LNCaP clone FGC (cell line): ENCODE data around the gene UBA3.

Source experiments
- DNase-seq: peaks from one replicate; pipeline ENCODE4 v3.0.0-alpha.2; 2011; ENCODE audit warnings: low read depth
- H3K4me3 ChIP-seq: 2 replicates; pipeline ENCODE4 v1.5.1; 2011; ENCODE audit warnings: mild to moderate bottlenecking, low read depth, low read length, control low read depth
- CTCF ChIP-seq: IDR thresholded peaks from 2 replicates; pipeline ENCODE4 v1.5.1; 2012; ENCODE audit warnings: mild to moderate bottlenecking; ENCODE audit not compliant: control insufficient read depth, insufficient read depth; ENCODE audit errors: extremely low read depth

UBA3 gene

GRCh38 chr3:69009559-69010410, 70.4 kb downstream of the UBA3 start:
- TF ChIP-seq CTCF: no peak
- H3K4me3 ChIP-seq: no peak overlapping the region
- DNase-seq: no peak

GRCh38 chr3:69008980-69009379, 71.2 kb downstream of the UBA3 start:
- no peak for TF ChIP-seq CTCF
- no peak for DNase-seq
- no peak overlapping the region for H3K4me3 ChIP-seq

- H3K4me3 ChIP-seq: no peak overlapping the region
- no peak for TF ChIP-seq CTCF
- DNase-seq: no peak
These were observed 74.2 kb downstream of the UBA3 start for GRCh38 chr3:69005791-69006482.

- DNase-seq: no peak
- H3K4me3 ChIP-seq: no peak overlapping the region
- no peak for TF ChIP-seq CTCF
These were observed 74.9 kb downstream of the UBA3 start for GRCh38 chr3:69005071-69005790.
